Caco-2 (cell line): ENCODE data around the gene CACNA1C. TPM values are rescaled to one million over a fixed set of nuclear protein-coding genes. Genes with fewer than 3 reads are reported as not detected.

Experiments
- BruUV-seq: library from RNA; stranded (reverse); fragments of 400-500 nt; replicated peaks from 2 replicates; lab custom pipeline; 2021; lab: Mats Ljungman, UMichigan
- CTCF ChIA-PET: fragments of 300-600 bp; sonication (Branson Sonifier 250); formaldehyde crosslinking; loops from one replicate; lab custom pipeline; 2022; ENCODE audit warnings: antibody characterized with exemption; lab: Charles Lee
- POLR2A ChIA-PET: fragments of 300-600 bp; sonication (Branson Sonifier 250); formaldehyde crosslinking; loops from one replicate; lab custom pipeline; 2022; ENCODE audit warnings: antibody characterized with exemption; lab: Charles Lee
- DNase-seq, 2 experiments: peaks; one replicate each; pipeline versions ENCODE4 v3.0.0 to v3.0.0-alpha.2; 2020 to 2022
- H3K27me3 ChIP-seq: replicated peaks from 2 replicates; pipeline ENCODE4 v1.6.0; 2011; ENCODE audit warnings: low read length; ENCODE audit not compliant: control insufficient read depth, insufficient read depth
- H3K36me3 ChIP-seq: 2 replicates; pipeline ENCODE4 v1.5.1; 2011; ENCODE audit warnings: low read length; ENCODE audit not compliant: control insufficient read depth, insufficient read depth
- H3K4me1 ChIP-seq: fragments of 250-450 bp; sonication (Bioruptor Pico); 2 replicates; pipeline ENCODE4 v1.5.1; 2020; ENCODE audit warnings: mild to moderate bottlenecking
- H3K4me3 ChIP-seq: 2 replicates; pipeline ENCODE4 v1.5.1; 2011; ENCODE audit warnings: low read depth, mild to moderate bottlenecking, control low read depth, low read length
- H3K9me3 ChIP-seq: fragments of 250-450 bp; sonication (Bioruptor Pico); 2 replicates; pipeline ENCODE4 v1.5.1; 2020; ENCODE audit warnings: mild to moderate bottlenecking, moderate library complexity
- H3K27ac Mint-ChIP-seq: one replicate; pipeline ENCODE4 v1.8.0; 2022; ENCODE audit warnings: mixed read lengths; ENCODE audit not compliant: unreplicated experiment
- H3K27me3 Mint-ChIP-seq: one replicate; pipeline ENCODE4 v1.8.0; 2022; ENCODE audit warnings: mixed read lengths; ENCODE audit not compliant: insufficient read depth, unreplicated experiment
- H3K36me3 Mint-ChIP-seq: one replicate; pipeline ENCODE4 v1.8.0; 2022; ENCODE audit warnings: mild to moderate bottlenecking, mixed read lengths; ENCODE audit not compliant: insufficient read depth, unreplicated experiment
- H3K4me1 Mint-ChIP-seq: one replicate; pipeline ENCODE4 v1.8.0; 2022; ENCODE audit warnings: low read depth, mixed read lengths; ENCODE audit not compliant: unreplicated experiment
- H3K4me3 Mint-ChIP-seq: one replicate; pipeline ENCODE4 v1.8.0; 2022; ENCODE audit warnings: mild to moderate bottlenecking, moderate library complexity, mixed read lengths; ENCODE audit not compliant: unreplicated experiment
- H3K9me3 Mint-ChIP-seq: one replicate; pipeline ENCODE4 v1.8.0; 2022; ENCODE audit warnings: mixed read lengths; ENCODE audit not compliant: unreplicated experiment
- intact Hi-C: fragments of 100-400 bp; cut with micrococcal nuclease; formaldehyde crosslinking; loops from one replicate; pipeline ENCODE4 v1.10.0; 2022; ENCODE audit not compliant: unreplicated experiment
- total RNA-seq: library from RNA; stranded (reverse); gene quantifications from 2 replicates; pipeline ENCODE4 v1.2.3, GENCODE V29; 2022
- TF ChIP-seq, protein P1 (sequence below), 2 experiments: fragments of 200-600 bp in 1 of 2; IDR thresholded peaks; 1 replicate in 1 of 2; 2 replicates in 1 of 2; pipeline versions ENCODE4 v1.5.1 to v1.8.0; 2011 to 2022; ENCODE audit warnings: antibody characterized with exemption in 1 of 2, control low read depth in 1 of 2, inconsistent platforms in 1 of 2, low read depth in 1 of 2, low read length in 1 of 2, mild to moderate bottlenecking in 1 of 2, moderate library complexity in 1 of 2; ENCODE audit not compliant: insufficient read depth in 1 of 2, severe bottlenecking in 1 of 2, unreplicated experiment in 1 of 2

Gene CACNA1C
- total RNA-seq, 1 experiment from 2014 or later, result not detected

DNA sequence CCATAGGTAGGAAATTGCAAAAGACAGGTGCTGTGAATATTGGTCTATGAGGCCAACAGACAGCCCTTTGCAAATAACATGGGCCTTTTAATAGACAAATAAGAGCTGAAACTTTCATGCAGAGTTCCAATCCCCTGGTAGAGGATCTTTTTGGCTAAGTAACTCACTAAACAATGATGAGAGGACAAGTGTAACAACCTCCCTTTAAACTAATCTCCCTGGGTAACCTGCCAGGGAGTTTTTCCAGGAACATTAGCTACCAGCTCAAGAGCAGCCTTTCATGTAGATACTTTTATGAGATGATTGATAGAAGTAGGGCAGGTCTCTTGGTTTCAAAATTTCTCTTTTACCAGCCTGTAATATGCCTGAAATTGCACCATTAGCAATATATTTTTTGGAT is 13.8 kb upstream of the CACNA1C start:
- no peaks in the 10 kb centered on the region; the same call in none of the 2 replicates for H3K27me3 ChIP-seq
- H3K4me3 Mint-ChIP-seq, result no peak overlapping the region

DNA sequence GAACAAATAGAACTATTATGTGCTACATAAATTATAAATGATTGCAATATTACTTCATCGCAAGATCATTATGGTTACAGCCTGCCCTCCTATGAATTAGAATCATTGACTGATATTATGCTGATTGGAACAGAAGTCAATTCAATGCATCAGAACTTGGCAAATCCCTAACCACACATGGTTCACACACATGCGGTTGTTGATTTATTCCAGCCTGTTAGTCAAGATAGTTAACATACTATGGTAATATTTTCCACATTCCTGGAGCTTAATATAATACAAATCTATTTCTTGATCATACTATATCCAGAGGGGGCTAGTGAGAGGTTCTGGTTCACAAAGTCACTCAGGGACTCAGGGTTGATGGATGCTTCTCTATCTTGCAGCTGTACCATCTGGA is 9.7 kb upstream of the CACNA1C start:
- DNase-seq, result no peak
- Histone ChIP-seq H3K27me3 (no peaks in the 10 kb centered on the region; the same call in 1 of the 2 replicates), H3K4me1 (no peaks in the 10 kb centered on the region), H3K9me3 (no peaks in the 10 kb centered on the region), H3K36me3 (no peaks in the 10 kb centered on the region), H3K4me3 (no peak overlapping the region)
- intact Hi-C loops, result no loop called here
- no peaks in the 10 kb centered on the region for H3K4me1 Mint-ChIP-seq
- CTCF ChIA-PET, result no interaction called here
- TF ChIP-seq, protein P1, sequence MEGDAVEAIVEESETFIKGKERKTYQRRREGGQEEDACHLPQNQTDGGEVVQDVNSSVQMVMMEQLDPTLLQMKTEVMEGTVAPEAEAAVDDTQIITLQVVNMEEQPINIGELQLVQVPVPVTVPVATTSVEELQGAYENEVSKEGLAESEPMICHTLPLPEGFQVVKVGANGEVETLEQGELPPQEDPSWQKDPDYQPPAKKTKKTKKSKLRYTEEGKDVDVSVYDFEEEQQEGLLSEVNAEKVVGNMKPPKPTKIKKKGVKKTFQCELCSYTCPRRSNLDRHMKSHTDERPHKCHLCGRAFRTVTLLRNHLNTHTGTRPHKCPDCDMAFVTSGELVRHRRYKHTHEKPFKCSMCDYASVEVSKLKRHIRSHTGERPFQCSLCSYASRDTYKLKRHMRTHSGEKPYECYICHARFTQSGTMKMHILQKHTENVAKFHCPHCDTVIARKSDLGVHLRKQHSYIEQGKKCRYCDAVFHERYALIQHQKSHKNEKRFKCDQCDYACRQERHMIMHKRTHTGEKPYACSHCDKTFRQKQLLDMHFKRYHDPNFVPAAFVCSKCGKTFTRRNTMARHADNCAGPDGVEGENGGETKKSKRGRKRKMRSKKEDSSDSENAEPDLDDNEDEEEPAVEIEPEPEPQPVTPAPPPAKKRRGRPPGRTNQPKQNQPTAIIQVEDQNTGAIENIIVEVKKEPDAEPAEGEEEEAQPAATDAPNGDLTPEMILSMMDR (IDR thresholded peaks at IDR 0.05; ENCODE audit: insufficient read depth in 1 of 2, low read depth in 1 of 2, low read length in 1 of 2, severe bottlenecking in 1 of 2, unreplicated experiment in 1 of 2), result no peak
- no peak overlapping the region for H3K4me3 Mint-ChIP-seq
- no peak overlapping the region for H3K27ac Mint-ChIP-seq
- no peaks in the 10 kb centered on the region for H3K36me3 Mint-ChIP-seq
- peaks cover 18% of the 10 kb centered on the region for H3K27me3 Mint-ChIP-seq
- H3K9me3 Mint-ChIP-seq, result no peaks in the 10 kb centered on the region
- no TSS peak for BruUV-seq
- POLR2A ChIA-PET, result no interaction called here

More for the DNA sequence above, 13.8 kb upstream of the CACNA1C start:
- CTCF ChIA-PET, result no interaction called here
- DNase-seq, result no peak
- no TSS peak for BruUV-seq
- Histone ChIP-seq H3K36me3 (no peaks in the 10 kb centered on the region), H3K4me1 (0 out of 2 replicates have a peak, but pooled peaks cover 3% of the 10 kb centered on the region), H3K4me3 (no peak overlapping the region), H3K9me3 (no peaks in the 10 kb centered on the region)
- peaks cover 29% of the 10 kb centered on the region for H3K27me3 Mint-ChIP-seq
- TF ChIP-seq, protein P1 (IDR thresholded peaks at IDR 0.05; ENCODE audit: insufficient read depth in 1 of 2, low read depth in 1 of 2, low read length in 1 of 2, severe bottlenecking in 1 of 2, unreplicated experiment in 1 of 2), result no peak
- H3K27ac Mint-ChIP-seq, result no peak overlapping the region
- no peaks in the 10 kb centered on the region for H3K9me3 Mint-ChIP-seq
- H3K36me3 Mint-ChIP-seq, result no peaks in the 10 kb centered on the region
- intact Hi-C loops, result no loop called here
- POLR2A ChIA-PET, result no interaction called here
- no peaks in the 10 kb centered on the region for H3K4me1 Mint-ChIP-seq

DNA sequence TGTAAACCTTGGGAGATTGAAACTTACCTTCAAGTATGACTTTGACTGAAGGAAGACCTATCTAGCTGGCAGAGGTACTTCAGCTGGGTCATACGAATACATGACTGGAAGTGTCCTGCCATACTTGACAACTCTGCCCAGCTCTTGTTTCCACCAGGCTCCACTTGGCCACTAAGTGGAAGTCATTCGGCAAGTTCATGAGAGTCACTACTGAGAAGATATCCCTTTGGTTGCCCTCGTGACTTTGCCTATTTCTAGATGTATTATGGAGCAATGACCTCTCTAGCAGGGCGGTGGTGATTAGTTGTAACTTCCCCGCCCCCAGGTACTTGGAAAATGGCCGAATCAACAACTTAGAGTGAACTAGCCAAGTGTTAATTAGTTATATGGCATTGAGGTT is 8.6 kb upstream of the CACNA1C start:
- Histone ChIP-seq H3K4me1 (no peaks in the 10 kb centered on the region), H3K27me3 (no peaks in the 10 kb centered on the region; the same call in 1 of the 2 replicates), H3K4me3 (no peak overlapping the region), H3K9me3 (no peaks in the 10 kb centered on the region), H3K36me3 (no peaks in the 10 kb centered on the region)
- Mint-ChIP-seq H3K4me3 (no peak overlapping the region), H3K36me3 (no peaks in the 10 kb centered on the region), H3K9me3 (no peaks in the 10 kb centered on the region), H3K4me1 (no peaks in the 10 kb centered on the region), H3K27me3 (peaks cover 21% of the 10 kb centered on the region), H3K27ac (no peak overlapping the region)
- intact Hi-C loops, result no loop called here
- POLR2A ChIA-PET, result no interaction called here
- DNase-seq, result no peak
- CTCF ChIA-PET, result interaction anchor here (0.7 kb wide), 2 partner anchors 81 to 353 kb away, joined by 4 to 6 read pairs; no protein-coding TSS in a partner anchor
- TF ChIP-seq, protein P1 (IDR thresholded peaks at IDR 0.05; ENCODE audit: insufficient read depth in 1 of 2, low read depth in 1 of 2, low read length in 1 of 2, severe bottlenecking in 1 of 2, unreplicated experiment in 1 of 2), result no peak
- BruUV-seq, result no TSS peak
